ENCODE data around the gene GATAD2A. TPM values are rescaled to one million over a fixed set of nuclear protein-coding genes. Genes with fewer than 3 reads are reported as not detected.

GATAD2A gene
- total and polyA plus RNA-seq, 10 of the 15 experiments (the other 5 are each of a cell fraction or from before 2014, with no cell fraction given), result 2.6 to 173 (median 32.0) TPM

GRCh38 chr19:19531951-19532805 is 126.7 kb downstream of the GATAD2A start (continued):
- TF ChIP-seq E2F4 (IDR thresholded peaks at IDR 0.05; ENCODE audit: low read depth, low read length) (no peak), YBX1 (IDR thresholded peaks at IDR 0.05) (no peak), USF2 (IDR thresholded peaks at IDR 0.05; ENCODE audit: borderline replicate concordance, low read depth, low read length) (no peak), IRF3 (IDR thresholded peaks at IDR 0.05) (no peak), HDAC2 (IDR thresholded peaks at IDR 0.05) (no peak), SIN3A (IDR thresholded peaks at IDR 0.05; ENCODE audit: low read depth, low read length) (no peak), POLR2AphosphoS2 (IDR thresholded peaks at IDR 0.05; ENCODE audit: low read depth, low read length) (no peak), SMAD1 (IDR thresholded peaks at IDR 0.05; ENCODE audit: low read depth, partially characterized antibody) (no peak), PML (IDR thresholded peaks at IDR 0.05; ENCODE audit: low read length) (no peak), CREB1 (IDR thresholded peaks at IDR 0.05; ENCODE audit: low read depth) (peak; percentile 8; the same call in 1 of the 2 replicates), EED (IDR thresholded peaks at IDR 0.05; ENCODE audit: low read depth) (no peak), YY1 (IDR thresholded peaks at IDR 0.05; ENCODE audit: low read depth, low read length) (peak; percentile 80; the same call in 1 of the 2 replicates), FOS (IDR thresholded peaks at IDR 0.05; ENCODE audit: borderline replicate concordance, extremely low read depth, insufficient read length) (no peak), ZBTB33 (IDR thresholded peaks at IDR 0.05) (no peak), FOXK2 (IDR thresholded peaks at IDR 0.05) (no peak), ATF7 (IDR thresholded peaks at IDR 0.05; ENCODE audit: low read depth) (no peak), BHLHE40 (IDR thresholded peaks at IDR 0.05; ENCODE audit: borderline replicate concordance in 1 of 2, low read depth in 2 of 2, low read length in 1 of 2) (0 out of 4 replicates have a peak, but pooled peaks of 1 of the 2 experiments have one; percentile 21), CHD4 (IDR thresholded peaks at IDR 0.05) (no peak), PKNOX1 (IDR thresholded peaks at IDR 0.05) (no peak), RELA (IDR thresholded peaks at IDR 0.05; ENCODE audit: borderline replicate concordance, partially characterized antibody) (peak; percentile 26), GATAD2B (conservative IDR thresholded peaks at IDR 0.05; ENCODE audit: low read depth) (no peak), CEBPB (IDR thresholded peaks at IDR 0.05; ENCODE audit: borderline replicate concordance in 1 of 2, low read depth in 2 of 2, low read length in 2 of 2) (no peak), BRCA1 (IDR thresholded peaks at IDR 0.05; ENCODE audit: low read depth, low read length) (no peak)

Data from GM12878 (cell line).